Bone marrow (tissue), 2 donors: ENCODE measurements around the gene LPP.

ENCODE experiments used
- DNase-seq, 2 donors: peaks; one replicate each; lab custom pipeline; 2025; lab: John Stamatoyannopoulos, UW

LPP gene

GRCh38 chr3:188170461-188171459 lies 16.8 kb downstream of the LPP start:
- no peak for DNase-seq

- no peak for DNase-seq
Observed at GRCh38 chr3:188171682-188172467, 17.9 kb downstream of the LPP start.

- no peak for DNase-seq
Observed at GRCh38 chr3:188174317-188175044, 20.5 kb downstream of the LPP start.

- DNase-seq = no peak
Observed at GRCh38 chr3:188176476-188176875, 22.5 kb downstream of the LPP start.

GRCh38 chr3:188176884-188177283 lies 22.9 kb downstream of the LPP start:
- DNase-seq = no peak

- DNase-seq = no peak
Observed at GRCh38 chr3:188177721-188178120, 23.8 kb downstream of the LPP start.

- no peak for DNase-seq
Observed at GRCh38 chr3:188178293-188178936, 24.5 kb downstream of the LPP start.

- no peak for DNase-seq
Observed at GRCh38 chr3:188179006-188179966, 25.3 kb downstream of the LPP start.

GRCh38 chr3:188180114-188180513 lies 26.2 kb downstream of the LPP start:
- DNase-seq = no peak

GRCh38 chr3:188183452-188183851 lies 29.5 kb downstream of the LPP start:
- no peak for DNase-seq

GRCh38 chr3:188184160-188184559 lies 30.2 kb downstream of the LPP start:
- no peak for DNase-seq

- DNase-seq = no peak
Observed at GRCh38 chr3:188184649-188185048, 30.7 kb downstream of the LPP start.

GRCh38 chr3:188185717-188186251 lies 31.8 kb downstream of the LPP start:
- DNase-seq = no peak

GRCh38 chr3:188187053-188187452 lies 33.1 kb downstream of the LPP start:
- no peak for DNase-seq

- no peak for DNase-seq
Observed at GRCh38 chr3:188188911-188189310, 35.0 kb downstream of the LPP start.

GRCh38 chr3:188191460-188191859 lies 37.5 kb downstream of the LPP start:
- DNase-seq = no peak

- DNase-seq = no peak
Observed at GRCh38 chr3:188192034-188192433, 38.1 kb downstream of the LPP start.

- DNase-seq = no peak
Observed at GRCh38 chr3:188194332-188194731, 40.4 kb downstream of the LPP start.

- DNase-seq = no peak
Observed at GRCh38 chr3:188196232-188196990, 42.5 kb downstream of the LPP start.
